GM12891 (cell line): ENCODE results near the gene TBC1D10B.

Experiments used
- DNase-seq: peaks from one replicate; pipeline ENCODE4 v3.0.0; 2011; ENCODE audit warnings: low spot score; ENCODE audit not compliant: insufficient read length
- FAIRE-seq: peaks from 2 replicates; lab custom pipeline; 2011; peaks lifted over from hg19 to GRCh38; lab: Jason Lieb, UNC
- PAX5 ChIP-seq: IDR thresholded peaks from 2 replicates; pipeline ENCODE4 v1.6.1; 2011; ENCODE audit warnings: low read length, moderate library complexity, mild to moderate bottlenecking; ENCODE audit not compliant: insufficient read depth, severe bottlenecking
- POLR2A ChIP-seq: IDR thresholded peaks from 2 replicates; pipeline ENCODE4 v1.6.1; 2011; ENCODE audit warnings: low read depth, low read length, control low read depth
- POLR2AphosphoS5 ChIP-seq: IDR thresholded peaks from 2 replicates; pipeline ENCODE4 v1.6.1; 2011; ENCODE audit warnings: low read depth, low read length, control low read depth
- POU2F2 ChIP-seq: IDR thresholded peaks from 2 replicates; pipeline ENCODE4 v1.6.1; 2011; ENCODE audit warnings: low read depth, mild to moderate bottlenecking, control low read depth, low read length, moderate library complexity
- SPI1 ChIP-seq: IDR thresholded peaks from 2 replicates; pipeline ENCODE4 v1.6.1; 2011; ENCODE audit warnings: low read depth, low read length, control low read depth
- TAF1 ChIP-seq: IDR thresholded peaks from 2 replicates; pipeline ENCODE4 v1.6.1; 2011; ENCODE audit warnings: low read depth, low read length, control low read depth

Gene TBC1D10B

DNA sequence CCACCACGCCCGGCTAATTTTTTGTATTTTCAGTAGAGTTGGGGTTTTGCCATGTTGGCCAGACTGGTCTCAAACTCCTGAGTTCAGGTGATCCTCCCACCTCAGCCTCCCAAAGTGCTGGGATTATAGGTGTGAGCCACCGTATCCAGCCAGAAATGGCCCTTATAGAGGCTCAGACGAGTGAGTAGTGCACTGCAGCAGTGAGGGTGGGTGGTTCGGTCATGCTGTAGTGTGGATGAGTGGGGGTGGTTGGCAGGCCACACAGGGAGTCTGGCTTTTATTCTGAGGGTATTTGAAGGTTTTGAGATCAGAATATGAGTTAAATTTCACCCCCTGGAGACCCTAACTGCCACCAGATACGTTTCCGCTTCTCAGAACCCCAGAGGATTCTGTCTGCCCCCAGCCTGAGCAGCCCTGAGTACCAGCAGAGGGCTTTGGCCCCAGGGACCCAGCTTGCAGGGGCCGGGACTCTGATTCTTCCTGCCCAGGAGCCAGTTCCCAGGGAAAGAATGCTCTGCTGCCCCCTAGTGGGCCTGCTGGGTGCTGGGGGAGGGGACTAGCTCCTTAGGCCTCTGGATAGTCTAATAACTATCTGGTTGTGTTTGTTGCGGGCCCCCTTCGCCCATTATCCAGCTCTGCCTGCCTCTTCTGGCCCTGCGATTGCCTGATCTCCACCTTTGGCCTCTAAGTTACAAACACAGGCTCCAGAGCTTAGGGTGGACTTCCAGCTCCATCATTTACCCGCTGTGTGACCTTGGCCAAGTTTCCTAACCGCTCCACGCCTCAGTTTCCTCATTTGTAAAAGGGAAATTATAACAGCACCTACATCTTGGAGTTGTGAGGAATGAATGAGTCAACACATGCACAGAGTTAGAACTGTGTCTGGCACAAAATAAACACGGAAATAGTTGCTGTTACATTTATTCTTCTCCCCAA is 39.1 kb upstream of the TBC1D10B start:
- peak; percentile 72 for DNase-seq
- no peak for TF ChIP-seq TAF1
- no peak for TF ChIP-seq POLR2A
- TF ChIP-seq POLR2AphosphoS5: no peak
- no peak for TF ChIP-seq PAX5
- no peak for TF ChIP-seq SPI1
- TF ChIP-seq POU2F2: no peak
- FAIRE-seq: no peak

- TF ChIP-seq POU2F2: no peak
- no peak for TF ChIP-seq PAX5
- TF ChIP-seq POLR2AphosphoS5: no peak
- TF ChIP-seq POLR2A: no peak
- no peak for TF ChIP-seq SPI1
- no peak for TF ChIP-seq TAF1
Observed at GRCh38 chr16:30407804-30408534, 37.7 kb upstream of the TBC1D10B start.

GRCh38 chr16:30407102-30407803 is 37.0 kb upstream of the TBC1D10B start, which contains the start of gene ZNF771:
Gene ZNF771, plus strand, starts transcription at chr16:30407606. Its CDS starts 448 bp downstream, at chr16:30408054.
- TF ChIP-seq POLR2A (peak; percentile 68; the same call in 1 of the 2 replicates), PAX5 (no peak), TAF1 (peak; percentile 66; the same call in 1 of the 2 replicates), POLR2AphosphoS5 (peak; percentile 69), POU2F2 (no peak), SPI1 (no peak)
- peak; percentile 89 for DNase-seq
- FAIRE-seq: peak; percentile 77

More at GRCh38 chr16:30407804-30408534, 37.7 kb upstream of the TBC1D10B start:
- DNase-seq (peak; percentile 47), FAIRE-seq (no peak)

DNA sequence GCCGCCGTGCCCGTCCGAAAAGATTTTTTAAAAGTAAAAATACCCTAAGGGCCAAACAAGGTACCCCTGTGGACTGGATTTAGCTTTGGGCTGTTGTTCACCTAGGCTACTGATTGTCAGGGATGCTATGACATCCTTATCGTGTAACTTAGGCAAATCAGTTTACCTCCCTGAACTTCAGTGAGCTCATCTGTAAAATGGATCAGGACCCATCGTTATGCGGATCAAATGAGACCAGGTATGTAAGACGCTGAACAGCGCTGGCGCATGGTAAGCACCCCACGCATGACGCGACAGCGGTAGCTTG is 36.5 kb upstream of the TBC1D10B start:
- DNase-seq (no peak), FAIRE-seq (no peak)
- TF ChIP-seq POLR2AphosphoS5 (no peak), TAF1 (no peak), PAX5 (no peak), POLR2A (no peak), SPI1 (no peak), POU2F2 (no peak)

GRCh38 chr16:30401768-30402425 is 31.6 kb upstream of the TBC1D10B start:
- FAIRE-seq: no peak

GRCh38 chr16:30399435-30400186 is 29.3 kb upstream of the TBC1D10B start:
- no peak for TF ChIP-seq POLR2AphosphoS5
- no peak for TF ChIP-seq POLR2A
- TF ChIP-seq SPI1: no peak
- TF ChIP-seq TAF1: no peak
- TF ChIP-seq POU2F2: no peak
- no peak for TF ChIP-seq PAX5

More at GRCh38 chr16:30401768-30402425, 31.6 kb upstream of the TBC1D10B start:
- no peak for DNase-seq
- no peak for TF ChIP-seq TAF1
- no peak for TF ChIP-seq PAX5
- no peak for TF ChIP-seq POLR2AphosphoS5
- no peak for TF ChIP-seq POU2F2

GRCh38 chr16:30398661-30399434 is 28.6 kb upstream of the TBC1D10B start:
- DNase-seq (no peak), FAIRE-seq (no peak)
- TF ChIP-seq PAX5 (no peak), POLR2A (no peak), POLR2AphosphoS5 (no peak), SPI1 (no peak), TAF1 (no peak), POU2F2 (no peak)

More at GRCh38 chr16:30399435-30400186, 29.3 kb upstream of the TBC1D10B start:
- DNase-seq: no peak
- FAIRE-seq: peak; percentile 48

GRCh38 chr16:30397776-30398660 is 27.7 kb upstream of the TBC1D10B start:
- FAIRE-seq (no peak), DNase-seq (no peak)
- TF ChIP-seq TAF1 (no peak), POLR2AphosphoS5 (no peak), POLR2A (no peak), PAX5 (no peak), SPI1 (no peak), POU2F2 (no peak)
